Measurements from ENCODE around the gene TEK. TPM values are rescaled to one million over a fixed set of nuclear protein-coding genes. Genes with fewer than 3 reads are reported as not detected.
A peak's percentile ranks its signal among the peaks of the same experiment; 100 is the strongest.

The TEK gene
- polyA plus RNA-seq, 2 of the 4 experiments (the other 2 are of a cell fraction): 0.04 TPM; not detected in 1

GRCh38 chr9:27125030-27125429 is 16.0 kb downstream of the TEK start:
- DNase-seq (ENCODE audit: low read depth in 1 of 2, low spot score in 1 of 2): peak; percentile 30 to 70
- TF ChIP-seq SMC3 (IDR thresholded peaks at IDR 0.05) (no peak), RNF2 (IDR thresholded peaks at IDR 0.05; ENCODE audit: borderline replicate concordance, low read depth) (no peak), TFCP2L1 (CRISPR knock-in tag; IDR thresholded peaks at IDR 0.05) (no peak), KDM5A (IDR thresholded peaks at IDR 0.05) (no peak), TP53 (CRISPR knock-in tag; IDR thresholded peaks at IDR 0.05) (no peak), ELK1 (IDR thresholded peaks at IDR 0.05; ENCODE audit: low read depth, low read length) (no peak), POLR2AphosphoS2 (conservative IDR thresholded peaks at IDR 0.05; ENCODE audit: low read length) (no peak), ZFP36 (IDR thresholded peaks at IDR 0.05; ENCODE audit: borderline replicate concordance, partially characterized antibody) (no peak), HEYL (CRISPR knock-in tag; IDR thresholded peaks at IDR 0.05) (no peak), RARB (CRISPR knock-in tag; IDR thresholded peaks at IDR 0.05) (no peak), POLR2A (IDR thresholded peaks at IDR 0.05; ENCODE audit: low read length) (no peak), GATA3 (IDR thresholded peaks at IDR 0.05; ENCODE audit: borderline replicate concordance) (no peak), EP300 (IDR thresholded peaks at IDR 0.05) (no peak), MAX (IDR thresholded peaks at IDR 0.05) (0 out of 2 replicates have a peak, but pooled peaks have one; percentile 22), FOSL2 (IDR thresholded peaks at IDR 0.05) (peak; percentile 57; the same call in 1 of the 2 replicates), FOSL2 (CRISPR knock-in tag; IDR thresholded peaks at IDR 0.05) (peak; percentile 74), MAFK (IDR thresholded peaks at IDR 0.05; ENCODE audit: partially characterized antibody) (no peak), HOXB13 (CRISPR knock-in tag; IDR thresholded peaks at IDR 0.05; ENCODE audit: low read depth) (no peak), RAD21 (conservative IDR thresholded peaks at IDR 0.05 in 1 of 2, IDR thresholded peaks at IDR 0.05 in 1 of 2) (no peak), JUN (IDR thresholded peaks at IDR 0.05) (0 out of 5 replicates have a peak, but pooled peaks of 1 of the 2 experiments have one; percentile 24), HOXA7 (CRISPR knock-in tag; IDR thresholded peaks at IDR 0.05) (no peak), NPAS2 (CRISPR knock-in tag; IDR thresholded peaks at IDR 0.05; ENCODE audit: borderline replicate concordance) (no peak), KDM1A (IDR thresholded peaks at IDR 0.05; ENCODE audit: low read depth) (no peak), HES2 (IDR thresholded peaks at IDR 0.05) (no peak), MYC (IDR thresholded peaks at IDR 0.05; ENCODE audit: borderline replicate concordance, low read length) (no peak), RFX5 (IDR thresholded peaks at IDR 0.05) (no peak), MAZ (IDR thresholded peaks at IDR 0.05; ENCODE audit: borderline replicate concordance, low read depth, low read length) (no peak), EHF (CRISPR knock-in tag; IDR thresholded peaks at IDR 0.05) (no peak), RCOR1 (IDR thresholded peaks at IDR 0.05; ENCODE audit: low read depth, low read length) (no peak), SREBF2 (IDR thresholded peaks at IDR 0.05) (no peak), HDAC2 (IDR thresholded peaks at IDR 0.05) (no peak), JUNB (IDR thresholded peaks at IDR 0.05) (peak; percentile 55), PHF8 (IDR thresholded peaks at IDR 0.05; ENCODE audit: borderline replicate concordance, low read depth) (no peak), HMGXB4 (CRISPR knock-in tag; IDR thresholded peaks at IDR 0.05; ENCODE audit: borderline replicate concordance) (no peak), CBX2 (IDR thresholded peaks at IDR 0.05; ENCODE audit: borderline replicate concordance, low read depth) (no peak)
- TF ChIP-seq, protein P1, sequence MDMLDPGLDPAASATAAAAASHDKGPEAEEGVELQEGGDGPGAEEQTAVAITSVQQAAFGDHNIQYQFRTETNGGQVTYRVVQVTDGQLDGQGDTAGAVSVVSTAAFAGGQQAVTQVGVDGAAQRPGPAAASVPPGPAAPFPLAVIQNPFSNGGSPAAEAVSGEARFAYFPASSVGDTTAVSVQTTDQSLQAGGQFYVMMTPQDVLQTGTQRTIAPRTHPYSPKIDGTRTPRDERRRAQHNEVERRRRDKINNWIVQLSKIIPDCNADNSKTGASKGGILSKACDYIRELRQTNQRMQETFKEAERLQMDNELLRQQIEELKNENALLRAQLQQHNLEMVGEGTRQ (IDR thresholded peaks at IDR 0.05): no peak

More at GRCh38 chr9:27125030-27125429, 16.0 kb downstream of the TEK start:
- FAIRE-seq: no peak
- Histone ChIP-seq H3K4me1 (peaks cover 21% of the 10 kb centered on the region), H3K4me2 (peak overlapping the region; percentile 34), H3K27ac (peak overlapping the region; percentile 25 to 55; a peak in 5 of 6 replicates), H3K4me3 (no peak overlapping the region), H3K9me3 (no peaks in the 10 kb centered on the region)
- POLR2A ChIA-PET: no interaction called here
- 25% methylated on average over 4 of the region's 4 CpGs for WGBS (ENCODE audit: missing lambda C conversion rate)
- CTCF ChIA-PET: interaction anchor here (1.0 to 1.4 kb wide), 3 partner anchors 11 to 73 kb away, joined by 3 to 4 read pairs (median 4); no protein-coding TSS in a partner anchor
- ATAC-seq: peak; percentile 97
